Stomach (tissue), 9 donors: Measurements from ENCODE around the gene FAM131A. TPM values are rescaled to one million over a fixed set of nuclear protein-coding genes. Genes with fewer than 3 reads are reported as not detected.

ENCODE experiments used
- DNase-seq, 2 donors: peaks; one replicate each; pipeline versions ENCODE4 v3.0.0 to v3.0.0-alpha.2; 2013 to 2019
- H3K27ac ChIP-seq, 5 donors: fragments of 200-600 bp in 4 of 5; sonication (generic) in 4 of 5; one replicate each; pipeline ENCODE4 v1.5.1; 2013 to 2019; ENCODE audit warnings: mild to moderate bottlenecking in 1 of 5, moderate library complexity in 1 of 5
- H3K27me3 ChIP-seq, 3 donors: fragments of 200-600 bp; sonication (generic); one replicate each; pipeline ENCODE4 v1.5.1; 2017 to 2019; ENCODE audit warnings: mixed run types in 1 of 3
- H3K36me3 ChIP-seq, 4 donors: fragments of 200-600 bp; sonication (generic); 1 replicate in 3 of 4; 2 replicates in 1 of 4; pipeline ENCODE4 v1.5.1; 2016 to 2019
- H3K4me1 ChIP-seq, 4 donors: fragments of 200-600 bp; sonication (generic); one replicate each; pipeline ENCODE4 v1.5.1; 2016 to 2019
- H3K4me3 ChIP-seq, 4 donors: fragments of 200-600 bp; sonication (generic) in 3 of 4; one replicate each; pipeline ENCODE4 v1.5.1; 2016 to 2019; ENCODE audit warnings: mild to moderate bottlenecking in 1 of 4
- H3K9me3 ChIP-seq, 4 donors: fragments of 200-600 bp; sonication (generic); one replicate each; pipeline ENCODE4 v1.5.1; 2016 to 2019
- CTCF ChIP-seq, 7 experiments: fragments of 450-650 bp in 4 of 7; fragments of 200-600 bp in 3 of 7; sonication (generic) in 3 of 7; IDR thresholded peaks; one replicate each; pipeline ENCODE4 v1.5.1; 2016 to 2019; ENCODE audit warnings: antibody characterized with exemption in 7 of 7, control low read depth in 2 of 7, mild to moderate bottlenecking in 1 of 7
- EP300 ChIP-seq: sonication (generic); formaldehyde crosslinking; IDR thresholded peaks from one replicate; pipeline ENCODE4 v1.6.1; 2017; ENCODE audit warnings: antibody characterized with exemption
- POLR2A ChIP-seq, 4 donors: fragments of 450-650 bp; IDR thresholded peaks; one replicate each; pipeline ENCODE4 v1.6.1; 2016; ENCODE audit warnings: antibody characterized with exemption in 4 of 4, control low read depth in 2 of 4, mild to moderate bottlenecking in 1 of 4, moderate library complexity in 1 of 4
- POLR2AphosphoS5 ChIP-seq, 3 donors: sonication (generic); formaldehyde crosslinking; IDR thresholded peaks; one replicate each; pipeline ENCODE4 v1.6.1; 2016; ENCODE audit warnings: antibody characterized with exemption in 3 of 3
- WGBS, 5 donors: extraction: QIAGEN DNeasy Blood & Tissue Kit in 3 of 5; methylation state at CpG; one replicate each; pipeline versions ENCODE4 v1.1.5 to v1.1.7; 2013 to 2018; 5-methylcytosine and 5-hydroxymethylcytosine counted together
- intact Hi-C: fragments of 100-400 bp; cut with DNase I; formaldehyde crosslinking; loops from one replicate; pipeline ENCODE4 v1.15.1; 2023; ENCODE audit warnings: low total_unique reads
- polyA plus RNA-seq, 3 donors: library from polyadenylated mRNA; stranded (reverse); fragments of 200-250 nt; gene quantifications; one replicate each; pipeline ENCODE4 v1.2.3, GENCODE V29; 2013
- total RNA-seq, 5 donors: library from RNA; depleted of rRNA; stranded (reverse); fragments of >200 nt; gene quantifications; one replicate each; pipeline versions ENCODE4 v1.1.0 to v1.2.3, GENCODE V29; 2014 to 2016
- donor health status: healthy with polysubstance abuse.
- donor health status: Bipolar disorder and iron deficiency.
- donor health status: healthy.

Gene FAM131A
- total and polyA plus RNA-seq, 8 donors: 1.8 to 73.2 (median 12.8) TPM

GRCh38 chr3:184344579-184345316 lies 7.3 kb downstream of the FAM131A start:
- H3K27ac ChIP-seq: peak overlapping the region in 2 of 5 donors; percentile 46
- no peaks in the 10 kb centered on the region for H3K9me3 ChIP-seq
- 81 to 92% (median 90%) methylated on average over 12 to 24 of the region's 24 CpGs for WGBS, 5 donors
- no peaks in the 10 kb centered on the region for H3K27me3 ChIP-seq
- intact Hi-C loops: no loop called here
- peaks cover 0 to 39% (median 21%) of the 10 kb centered on the region in 4 donors for H3K4me1 ChIP-seq
- no peak for DNase-seq
- TF ChIP-seq POLR2A (IDR thresholded peaks at IDR 0.05) (no peak), POLR2AphosphoS5 (IDR thresholded peaks at IDR 0.05) (no peak), EP300 (no peak), CTCF (IDR thresholded peaks at IDR 0.05) (no peak)
- peaks cover 31 to 51% (median 43%) of the 10 kb centered on the region in 4 donors for H3K36me3 ChIP-seq
- H3K4me3 ChIP-seq: no peak overlapping the region

GRCh38 chr3:184345317-184346144 lies 8.1 kb downstream of the FAM131A start:
- no peaks in the 10 kb centered on the region for H3K9me3 ChIP-seq
- peaks cover 31 to 51% (median 43%) of the 10 kb centered on the region in 4 donors for H3K36me3 ChIP-seq
- no peak for TF ChIP-seq EP300
- TF ChIP-seq POLR2A (IDR thresholded peaks at IDR 0.05): no peak
- peak in 1 of 3 donors; percentile 58 for TF ChIP-seq POLR2AphosphoS5 (IDR thresholded peaks at IDR 0.05)
- TF ChIP-seq CTCF (IDR thresholded peaks at IDR 0.05): peak in 4 of 7 experiments; percentile 15 to 27 (median 18)
- peak; percentile 66 to 79 for DNase-seq
- H3K27me3 ChIP-seq: no peaks in the 10 kb centered on the region
- H3K4me1 ChIP-seq: peaks cover 0 to 34% (median 20%) of the 10 kb centered on the region in 4 donors
- peak overlapping the region in 4 of 5 donors; percentile 1 to 46 (median 30) for H3K27ac ChIP-seq
- 44 to 52% (median 49%) methylated on average over 12 to 14 of the region's 14 CpGs for WGBS, 5 donors
- H3K4me3 ChIP-seq: no peak overlapping the region
- intact Hi-C loops: no loop called here

GRCh38 chr3:184346480-184347190 lies 9.2 kb downstream of the FAM131A start:
- intact Hi-C loops: no loop called here
- H3K36me3 ChIP-seq: peaks cover 31 to 45% (median 40%) of the 10 kb centered on the region in 4 donors
- H3K4me3 ChIP-seq: no peak overlapping the region
- TF ChIP-seq EP300: no peak
- no peak for TF ChIP-seq POLR2A (IDR thresholded peaks at IDR 0.05)
- TF ChIP-seq CTCF (IDR thresholded peaks at IDR 0.05): no peak
- no peak for TF ChIP-seq POLR2AphosphoS5 (IDR thresholded peaks at IDR 0.05)
- no peaks in the 10 kb centered on the region for H3K27me3 ChIP-seq
- no peak overlapping the region for H3K27ac ChIP-seq
- peaks cover 1 to 28% (median 17%) of the 10 kb centered on the region in 4 donors for H3K4me1 ChIP-seq
- no peaks in the 10 kb centered on the region for H3K9me3 ChIP-seq
- no peak for DNase-seq
- 90 to 93% (median 93%) methylated on average over 8 to 20 of the region's 20 CpGs for WGBS, 5 donors
